HG02642 (cell line): ENCODE measurements around the gene LASP1.
"Not testable (repeated sequence)": the region's sequence is repeated elsewhere in the genome, so short reads cannot be mapped to it uniquely, and the experiment has no call there.

Source experiments
- ATAC-seq: cut with Tn5 transposase; IDR thresholded peaks from one replicate; pipeline ENCODE4 v1.9.1; 2021; ENCODE audit warnings: mild to moderate bottlenecking; ENCODE audit not compliant: unreplicated experiment, poor library complexity

Gene LASP1

GRCh38 chr17:38922538-38923297, 52.9 kb downstream of the LASP1 start:
- no peak for ATAC-seq

GRCh38 chr17:38925263-38925995, 55.6 kb downstream of the LASP1 start, which contains the start of gene LASP1NB:
Gene LASP1NB (plus strand): TSS chr17:38925614.
- no peak for ATAC-seq

- no peak for ATAC-seq
Measured at GRCh38 chr17:38926293-38927070, 56.6 kb downstream of the LASP1 start.

- not testable (repeated sequence) for ATAC-seq
Measured at GRCh38 chr17:38930782-38931181, 60.9 kb downstream of the LASP1 start.

GRCh38 chr17:38933962-38934361, 64.1 kb downstream of the LASP1 start:
- not testable (repeated sequence) for ATAC-seq

- no peak for ATAC-seq
Measured at GRCh38 chr17:38939987-38940386, 70.1 kb downstream of the LASP1 start.

GRCh38 chr17:38940404-38940803, 70.5 kb downstream of the LASP1 start:
- no peak for ATAC-seq

GRCh38 chr17:38942696-38943334, 73.0 kb downstream of the LASP1 start:
- ATAC-seq = no peak

GRCh38 chr17:38943607-38944006, 73.7 kb downstream of the LASP1 start:
- ATAC-seq = no peak

GRCh38 chr17:38947189-38947588, 77.3 kb downstream of the LASP1 start:
- ATAC-seq = no peak

GRCh38 chr17:38953800-38954199, 83.9 kb downstream of the LASP1 start:
- ATAC-seq = not testable (repeated sequence)

GRCh38 chr17:38958326-38958725, 88.5 kb downstream of the LASP1 start:
- no peak for ATAC-seq

GRCh38 chr17:38958756-38959155, 88.9 kb downstream of the LASP1 start:
- no peak for ATAC-seq

- ATAC-seq = no peak
Measured at GRCh38 chr17:38959508-38959907, 89.7 kb downstream of the LASP1 start.

- no peak for ATAC-seq
Measured at GRCh38 chr17:38960402-38960801, 90.5 kb downstream of the LASP1 start.

GRCh38 chr17:38961413-38961812, 91.6 kb downstream of the LASP1 start:
- ATAC-seq = no peak

- peak; percentile 71 for ATAC-seq
Measured at GRCh38 chr17:38967290-38967738, 97.5 kb downstream of the LASP1 start, which contains the start of gene FBXO47. Gene FBXO47 (minus strand): TSS chr17:38967403. CDS start chr17:38963025, 4,378 bp downstream.

- ATAC-seq = no peak
Measured at GRCh38 chr17:38969281-38969680, 99.4 kb downstream of the LASP1 start.

- no peak for ATAC-seq
Measured at GRCh38 chr17:38970128-38970527, 100.3 kb downstream of the LASP1 start.

- no peak for ATAC-seq
Measured at GRCh38 chr17:38970804-38971203, 100.9 kb downstream of the LASP1 start.
